Trophoblast cell (in vitro differentiated cells and primary cell): ENCODE results near the gene OR8U1.
"Not testable (repeated sequence)": the region's sequence is repeated elsewhere in the genome, so short reads cannot be mapped to it uniquely, and the experiment has no call there.

Experiments used
- DNase-seq, 2 donors: peaks; one replicate each; pipeline ENCODE4 v3.0.0-alpha.2; 2016
- H2AFZ ChIP-seq: 2 replicates; pipeline ENCODE4 v1.6.1; 2013; ENCODE audit warnings: low read length, moderate library complexity, mild to moderate bottlenecking; ENCODE audit not compliant: insufficient read depth, poor library complexity
- H2AK5ac ChIP-seq: 2 replicates; pipeline ENCODE4 v1.6.1; 2013; ENCODE audit warnings: mild to moderate bottlenecking, low read length
- H2BK120ac ChIP-seq: 2 replicates; pipeline ENCODE4 v1.6.1; 2013; ENCODE audit warnings: low read length, mild to moderate bottlenecking, moderate library complexity; ENCODE audit not compliant: insufficient read depth, poor library complexity
- H2BK12ac ChIP-seq: 2 replicates; pipeline ENCODE4 v1.6.1; 2013; ENCODE audit warnings: mild to moderate bottlenecking, low read length, moderate library complexity
- H2BK5ac ChIP-seq: 2 replicates; pipeline ENCODE4 v1.6.1; 2013; ENCODE audit warnings: low read length, low read depth, moderate library complexity, mild to moderate bottlenecking; ENCODE audit not compliant: poor library complexity
- H3K14ac ChIP-seq: 2 replicates; pipeline ENCODE4 v1.6.1; 2013; ENCODE audit warnings: mild to moderate bottlenecking, low read length
- H3K18ac ChIP-seq: 2 replicates; pipeline ENCODE4 v1.6.1; 2013; ENCODE audit warnings: mild to moderate bottlenecking, low read length
- H3K23ac ChIP-seq: 2 replicates; pipeline ENCODE4 v1.6.1; 2013; ENCODE audit warnings: low read length
- H3K27ac ChIP-seq: 2 replicates; pipeline ENCODE4 v1.5.1; 2013; ENCODE audit warnings: low read depth, mild to moderate bottlenecking, inconsistent platforms, low read length, moderate library complexity
- H3K27me3 ChIP-seq: 2 replicates; pipeline ENCODE4 v1.6.1; 2013; ENCODE audit warnings: inconsistent platforms, mild to moderate bottlenecking, low read length, moderate library complexity; ENCODE audit not compliant: insufficient read depth
- H3K36me3 ChIP-seq, 2 experiments: 1 replicate in 1 of 2; 2 replicates in 1 of 2; pipeline ENCODE4 v1.6.1; 2013; ENCODE audit warnings: low read length in 2 of 2, mild to moderate bottlenecking in 2 of 2, moderate library complexity in 1 of 2; ENCODE audit not compliant: insufficient read depth in 2 of 2, control insufficient read depth in 1 of 2
- H3K4ac ChIP-seq: 2 replicates; pipeline ENCODE4 v1.6.1; 2013; ENCODE audit warnings: low read depth, mild to moderate bottlenecking, low read length, moderate library complexity
- H3K4me1 ChIP-seq, 2 experiments: 1 replicate in 1 of 2; 2 replicates in 1 of 2; pipeline ENCODE4 v1.6.1; 2013; ENCODE audit warnings: low read length in 2 of 2, mild to moderate bottlenecking in 2 of 2, moderate library complexity in 1 of 2; ENCODE audit not compliant: insufficient read depth in 2 of 2, control insufficient read depth in 1 of 2
- H3K4me2 ChIP-seq: 2 replicates; pipeline ENCODE4 v1.6.1; 2013; ENCODE audit warnings: inconsistent platforms, mild to moderate bottlenecking, low read length, moderate library complexity
- H3K4me3 ChIP-seq: 2 replicates; pipeline ENCODE4 v1.5.1; 2013; ENCODE audit warnings: mild to moderate bottlenecking, low read depth, low read length, inconsistent platforms
- H3K79me1 ChIP-seq: one replicate; pipeline ENCODE4 v1.6.1; 2013; ENCODE audit warnings: low read length
- H3K79me2 ChIP-seq: 2 replicates; pipeline ENCODE4 v1.6.1; 2013; ENCODE audit warnings: low read length, mild to moderate bottlenecking; ENCODE audit not compliant: control insufficient read depth, insufficient read depth, poor library complexity
- H3K9ac ChIP-seq: 2 replicates; pipeline ENCODE4 v1.6.1; 2013; ENCODE audit warnings: mild to moderate bottlenecking, low read length
- H3K9me3 ChIP-seq: 2 replicates; pipeline ENCODE4 v1.6.1; 2013; ENCODE audit warnings: low read depth, mild to moderate bottlenecking, control low read depth, inconsistent platforms, low read length; ENCODE audit not compliant: insufficient read depth
- H4K12ac ChIP-seq: 2 replicates; pipeline ENCODE4 v1.6.1; 2013; ENCODE audit warnings: low read depth, mild to moderate bottlenecking, low read length, moderate library complexity
- H4K8ac ChIP-seq: 2 replicates; pipeline ENCODE4 v1.6.1; 2013; ENCODE audit warnings: low read depth, mild to moderate bottlenecking, low read length, moderate library complexity
- H4K91ac ChIP-seq: one replicate; pipeline ENCODE4 v1.6.1; 2013; ENCODE audit warnings: low read depth, mild to moderate bottlenecking, low read length, moderate library complexity
- WGBS: extraction: QIAGEN DNeasy Blood & Tissue Kit; methylation state at CpG from one replicate; pipeline ENCODE4 v1.1.7; 2013; ENCODE audit warnings: missing lambda C conversion rate; ENCODE audit not compliant: insufficient read length, insufficient coverage; ENCODE audit errors: extremely low coverage; 5-methylcytosine and 5-hydroxymethylcytosine counted together

Gene OR8U1

GRCh38 chr11:56396047-56396446 is 20.6 kb downstream of the OR8U1 start:
- no peaks in the 10 kb centered on the region for H3K27me3 ChIP-seq
- H3K27ac ChIP-seq, result no peak overlapping the region
- H2BK12ac ChIP-seq, result no peak overlapping the region
- H2BK120ac ChIP-seq, result no peak overlapping the region
- no peak overlapping the region for H2AK5ac ChIP-seq
- no peaks in the 10 kb centered on the region for H3K79me2 ChIP-seq
- no peak overlapping the region for H4K8ac ChIP-seq
- 100% methylated on average over 2 of the region's 3 CpGs for WGBS
- no peak overlapping the region for H3K4me3 ChIP-seq
- no peaks in the 10 kb centered on the region for H3K9me3 ChIP-seq
- no peaks in the 10 kb centered on the region for H3K36me3 ChIP-seq
- no peak overlapping the region for H2BK5ac ChIP-seq
- no peak overlapping the region for H3K18ac ChIP-seq
- H4K91ac ChIP-seq, result no peak overlapping the region
- no peak overlapping the region for H3K4me2 ChIP-seq
- H3K23ac ChIP-seq, result no peak overlapping the region
- H3K4ac ChIP-seq, result no peak overlapping the region
- no peak overlapping the region for H4K12ac ChIP-seq
- no peak for DNase-seq
- no peak overlapping the region for H3K14ac ChIP-seq
- H2AFZ ChIP-seq, result no peak overlapping the region
- no peaks in the 10 kb centered on the region for H3K79me1 ChIP-seq
- H3K9ac ChIP-seq, result no peak overlapping the region
- no peaks in the 10 kb centered on the region for H3K4me1 ChIP-seq

GRCh38 chr11:56401858-56402461 is 26.5 kb downstream of the OR8U1 start:
- not testable (repeated sequence) for H3K4me1 ChIP-seq, H3K9ac ChIP-seq, H3K79me1 ChIP-seq, H2BK5ac ChIP-seq, H4K91ac ChIP-seq, H4K12ac ChIP-seq, H3K4me2 ChIP-seq, H3K18ac ChIP-seq, H3K36me3 ChIP-seq, H2BK120ac ChIP-seq, DNase-seq, H4K8ac ChIP-seq, H3K9me3 ChIP-seq, H3K27me3 ChIP-seq, H3K14ac ChIP-seq, H3K4ac ChIP-seq, H2AK5ac ChIP-seq, H2AFZ ChIP-seq, H3K79me2 ChIP-seq, H3K4me3 ChIP-seq, H3K27ac ChIP-seq, H2BK12ac ChIP-seq, H3K23ac ChIP-seq
- no CpG with 5 or more reads among the region's 27 CpGs for WGBS

GRCh38 chr11:56404393-56404792 is 29.0 kb downstream of the OR8U1 start:
- no peak overlapping the region for H4K8ac ChIP-seq
- no peak overlapping the region for H2BK12ac ChIP-seq
- no peaks in the 10 kb centered on the region for H3K9me3 ChIP-seq
- H2BK5ac ChIP-seq, result no peak overlapping the region
- H4K91ac ChIP-seq, result no peak overlapping the region
- H3K79me1 ChIP-seq, result no peaks in the 10 kb centered on the region
- no peak overlapping the region for H2BK120ac ChIP-seq
- H3K27me3 ChIP-seq, result no peaks in the 10 kb centered on the region
- no peaks in the 10 kb centered on the region for H3K79me2 ChIP-seq
- H3K23ac ChIP-seq, result no peak overlapping the region
- H3K4me2 ChIP-seq, result no peak overlapping the region
- H4K12ac ChIP-seq, result no peak overlapping the region
- no peak overlapping the region for H3K14ac ChIP-seq
- no peak for DNase-seq
- H3K9ac ChIP-seq, result no peak overlapping the region
- H3K4me1 ChIP-seq, result no peaks in the 10 kb centered on the region
- H3K4ac ChIP-seq, result no peak overlapping the region
- H3K18ac ChIP-seq, result no peak overlapping the region
- no peak overlapping the region for H3K4me3 ChIP-seq
- no peaks in the 10 kb centered on the region for H3K36me3 ChIP-seq
- H2AK5ac ChIP-seq, result no peak overlapping the region
- no peak overlapping the region for H3K27ac ChIP-seq
- H2AFZ ChIP-seq, result no peak overlapping the region
- WGBS, result no CpG with 5 or more reads among the region's 2 CpGs

- Histone ChIP-seq H3K79me1 (no peaks in the 10 kb centered on the region), H2BK5ac (no peak overlapping the region), H3K4ac (no peak overlapping the region)
Measured at GRCh38 chr11:56410801-56411200, 35.4 kb downstream of the OR8U1 start.

More at GRCh38 chr11:56410801-56411200, 35.4 kb downstream of the OR8U1 start:
- no peak overlapping the region for H3K14ac ChIP-seq
- H2BK12ac ChIP-seq, result no peak overlapping the region
- H4K12ac ChIP-seq, result no peak overlapping the region
- no peak overlapping the region for H2BK120ac ChIP-seq
- no peaks in the 10 kb centered on the region for H3K27me3 ChIP-seq
- no peak overlapping the region for H2AFZ ChIP-seq
- no peak overlapping the region for H3K4me3 ChIP-seq
- H3K18ac ChIP-seq, result no peak overlapping the region
- no peak overlapping the region for H3K4me2 ChIP-seq
- H3K23ac ChIP-seq, result no peak overlapping the region
- H3K9ac ChIP-seq, result no peak overlapping the region
- H3K4me1 ChIP-seq, result no peaks in the 10 kb centered on the region
- H3K9me3 ChIP-seq, result peaks cover 1% of the 10 kb centered on the region
- no peaks in the 10 kb centered on the region for H3K36me3 ChIP-seq
- no peak overlapping the region for H4K91ac ChIP-seq
- H4K8ac ChIP-seq, result no peak overlapping the region
- DNase-seq, result no peak
- no peak overlapping the region for H3K27ac ChIP-seq
- no peak overlapping the region for H2AK5ac ChIP-seq
- H3K79me2 ChIP-seq, result no peaks in the 10 kb centered on the region
